ENCODE results near the gene ECD. TPM values are rescaled to one million over a fixed set of nuclear protein-coding genes. Genes with fewer than 3 reads are reported as not detected.

The ECD gene
- total RNA-seq, 1 donor from 2014 or later = 27.8 TPM

- peak; percentile 38 for ATAC-seq
- TF ChIP-seq CTCF (IDR thresholded peaks at IDR 0.05) = no peak
- intact Hi-C loops (cut with DNase I) = no loop called here
Observed at GRCh38 chr10:73168465-73168803, 626 bp upstream of the ECD start.

GRCh38 chr10:73167458-73167782, 388 bp downstream of the ECD start:
- Histone ChIP-seq H3K36me3 (peaks cover 17% of the 10 kb centered on the region), H3K9me3 (no peaks in the 10 kb centered on the region), H3K4me3 (peak overlapping the region; percentile 96), H3K27me3 (no peaks in the 10 kb centered on the region), H3K4me1 (peaks cover 23% of the 10 kb centered on the region), H3K27ac (peak overlapping the region; percentile 99)
- ATAC-seq = no peak
- no peak for DNase-seq
- TF ChIP-seq CTCF (IDR thresholded peaks at IDR 0.05) = no peak
- intact Hi-C loops (cut with DNase I) = no loop called here

More at GRCh38 chr10:73168465-73168803, 626 bp upstream of the ECD start:
- no peak for DNase-seq
- Histone ChIP-seq H3K27ac (peak overlapping the region; percentile 99), H3K4me1 (peaks cover 23% of the 10 kb centered on the region), H3K36me3 (peaks cover 7% of the 10 kb centered on the region), H3K4me3 (peak overlapping the region; percentile 96), H3K27me3 (no peaks in the 10 kb centered on the region), H3K9me3 (no peaks in the 10 kb centered on the region)

GRCh38 chr10:73166972-73167371, 836 bp downstream of the ECD start:
- DNase-seq (no peak), ATAC-seq (no peak)
- H3K27ac ChIP-seq = peak overlapping the region; percentile 99
- peaks cover 24% of the 10 kb centered on the region for H3K4me1 ChIP-seq
- peaks cover 22% of the 10 kb centered on the region for H3K36me3 ChIP-seq
- no peak for TF ChIP-seq CTCF (IDR thresholded peaks at IDR 0.05)
- no peaks in the 10 kb centered on the region for H3K9me3 ChIP-seq
- no peaks in the 10 kb centered on the region for H3K27me3 ChIP-seq
- H3K4me3 ChIP-seq = peak overlapping the region; percentile 96
- intact Hi-C loops (cut with DNase I) = no loop called here

- peaks cover 17% of the 10 kb centered on the region for H3K4me1 ChIP-seq
- no peaks in the 10 kb centered on the region for H3K9me3 ChIP-seq
- no peak for TF ChIP-seq CTCF (IDR thresholded peaks at IDR 0.05)
- no peaks in the 10 kb centered on the region for H3K27me3 ChIP-seq
- DNase-seq (no peak), ATAC-seq (no peak)
- H3K36me3 ChIP-seq = peaks cover 33% of the 10 kb centered on the region
- intact Hi-C loops (cut with DNase I) = no loop called here
- no peak overlapping the region for H3K27ac ChIP-seq
- H3K4me3 ChIP-seq = no peak overlapping the region
Observed at GRCh38 chr10:73163096-73163495, 4.7 kb downstream of the ECD start.

- no peak overlapping the region for H3K27ac ChIP-seq
- intact Hi-C loops (cut with DNase I) = no loop called here
- H3K27me3 ChIP-seq = no peaks in the 10 kb centered on the region
- peaks cover 10% of the 10 kb centered on the region for H3K4me1 ChIP-seq
- DNase-seq = no peak
- H3K9me3 ChIP-seq = no peaks in the 10 kb centered on the region
- no peak overlapping the region for H3K4me3 ChIP-seq
- peaks cover 46% of the 10 kb centered on the region for H3K36me3 ChIP-seq
- no peak for TF ChIP-seq CTCF (IDR thresholded peaks at IDR 0.05)
- ATAC-seq = no peak
Observed at GRCh38 chr10:73161662-73162061, 6.1 kb downstream of the ECD start.

- ATAC-seq (no peak), DNase-seq (no peak)
- TF ChIP-seq CTCF (IDR thresholded peaks at IDR 0.05) = no peak
- Histone ChIP-seq H3K27ac (no peak overlapping the region), H3K9me3 (no peaks in the 10 kb centered on the region), H3K36me3 (peaks cover 52% of the 10 kb centered on the region), H3K4me1 (peaks cover 5% of the 10 kb centered on the region), H3K4me3 (no peak overlapping the region), H3K27me3 (no peaks in the 10 kb centered on the region)
- intact Hi-C loops (cut with DNase I) = no loop called here
Observed at GRCh38 chr10:73161079-73161478, 6.7 kb downstream of the ECD start.

Measured in upper lobe of right lung (tissue), 1 donor.